ENCODE results near the gene IFNLR1. TPM values are rescaled to one million over a fixed set of nuclear protein-coding genes. Genes with fewer than 3 reads are reported as not detected.

The IFNLR1 gene
- total and polyA plus RNA-seq, 2 of the 8 experiments (the other 6 are each of a cell fraction or from before 2014, with no cell fraction given) = 6.8 to 10.1 TPM

DNA sequence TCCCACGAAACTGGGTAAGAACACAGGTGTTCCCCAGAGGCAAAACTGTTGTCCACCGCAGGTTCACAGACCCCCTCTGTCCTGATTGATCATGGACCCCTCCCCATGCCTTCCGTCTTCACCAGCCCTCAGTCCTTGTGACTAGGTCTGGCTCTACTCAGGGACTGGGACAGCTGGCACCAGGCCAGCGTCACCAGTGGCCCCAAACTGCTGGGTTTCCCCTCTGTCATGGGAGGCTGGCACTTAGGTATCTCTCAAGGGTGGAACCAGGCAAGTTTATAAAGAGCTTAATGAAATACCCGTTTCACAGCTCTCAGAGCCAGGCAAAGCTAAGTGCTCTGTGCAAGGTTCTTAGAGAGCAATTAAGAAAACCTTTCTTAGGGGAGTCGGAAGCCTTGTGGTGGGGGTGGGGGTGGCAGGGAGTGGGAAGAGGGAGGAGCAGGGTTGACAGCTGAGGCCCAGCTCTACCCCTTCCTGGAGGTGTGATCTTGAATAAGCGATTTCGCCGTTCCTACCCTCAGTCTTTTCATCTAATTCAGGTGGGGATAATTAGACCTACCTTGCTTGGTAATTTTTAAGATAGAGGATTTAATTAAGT is 35.0 kb upstream of the IFNLR1 start (continued):
- no peak for TF ChIP-seq EGR1 (IDR thresholded peaks at IDR 0.05; ENCODE audit: borderline replicate concordance, low read depth, low read length)
- no peak for TF ChIP-seq CTBP2 (IDR thresholded peaks at IDR 0.05; ENCODE audit: borderline replicate concordance, insufficient read depth, insufficient read length, low read length)
- TF ChIP-seq SP4 (IDR thresholded peaks at IDR 0.05; ENCODE audit: low read length) = no peak
- TF ChIP-seq, protein P1, sequence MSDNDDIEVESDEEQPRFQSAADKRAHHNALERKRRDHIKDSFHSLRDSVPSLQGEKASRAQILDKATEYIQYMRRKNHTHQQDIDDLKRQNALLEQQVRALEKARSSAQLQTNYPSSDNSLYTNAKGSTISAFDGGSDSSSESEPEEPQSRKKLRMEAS (IDR thresholded peaks at IDR 0.05) = no peak
- no peak for TF ChIP-seq RAD21 (IDR thresholded peaks at IDR 0.05 in 1 of 2, conservative IDR thresholded peaks at IDR 0.05 in 1 of 2; ENCODE audit: low read depth in 2 of 2, low read length in 2 of 2)
- no peak for TF ChIP-seq NRF1 (IDR thresholded peaks at IDR 0.05; ENCODE audit: low read depth, low read length)
- no peak for TF ChIP-seq SRF (IDR thresholded peaks at IDR 0.05; ENCODE audit: low read depth, low read length)

All from H1 (cell line).